HG03342 (cell line): ENCODE measurements around the gene CLPTM1.
"Not testable (repeated sequence)": the region's sequence is repeated elsewhere in the genome, so short reads cannot be mapped to it uniquely, and the experiment has no call there.

Experiments
- ATAC-seq: cut with Tn5 transposase; IDR thresholded peaks from one replicate; pipeline ENCODE4 v1.9.1; 2021; ENCODE audit warnings: mild to moderate bottlenecking, moderate library complexity; ENCODE audit not compliant: unreplicated experiment

CLPTM1 gene

GRCh38 chr19:44954649-44955504 lies at the start of gene CLPTM1:
Gene CLPTM1 (plus strand): TSS chr19:44955380. CDS start chr19:44955396, 16 bp downstream.
- peak; percentile 75 for ATAC-seq

- no peak for ATAC-seq
These were observed 49.6 kb upstream of the CLPTM1 start, which contains the start of gene APOE for GRCh38 chr19:44905437-44906160. Gene APOE (plus strand): TSS chr19:44905796. CDS start chr19:44906625, 829 bp downstream.

- ATAC-seq: no peak
These were observed 47.6 kb upstream of the CLPTM1 start for GRCh38 chr19:44907613-44908012.

- ATAC-seq: no peak
These were observed 46.9 kb upstream of the CLPTM1 start for GRCh38 chr19:44908074-44908835.

GRCh38 chr19:44908836-44909261 lies 46.3 kb upstream of the CLPTM1 start:
- ATAC-seq: no peak

- ATAC-seq: no peak
These were observed 45.4 kb upstream of the CLPTM1 start for GRCh38 chr19:44909775-44910174.

- ATAC-seq: not testable (repeated sequence)
These were observed 43.3 kb upstream of the CLPTM1 start for GRCh38 chr19:44911896-44912295.

- ATAC-seq: no peak
These were observed 42.3 kb upstream of the CLPTM1 start for GRCh38 chr19:44912854-44913253.

GRCh38 chr19:44913512-44914432 lies 41.4 kb upstream of the CLPTM1 start:
- ATAC-seq: not testable (repeated sequence)

GRCh38 chr19:44914433-44915206 lies 40.6 kb upstream of the CLPTM1 start, which contains the start of gene APOC1:
Gene APOC1 (plus strand): TSS chr19:44914608. CDS start chr19:44914892, 284 bp downstream.
- peak; percentile 92 for ATAC-seq

GRCh38 chr19:44924243-44924725 lies 30.9 kb upstream of the CLPTM1 start:
- no peak for ATAC-seq

GRCh38 chr19:44925114-44925891 lies 29.9 kb upstream of the CLPTM1 start:
- no peak for ATAC-seq

GRCh38 chr19:44926245-44927077 lies 28.7 kb upstream of the CLPTM1 start:
- ATAC-seq: not testable (repeated sequence)

- ATAC-seq: no peak
These were observed 27.4 kb upstream of the CLPTM1 start for GRCh38 chr19:44927746-44928145.

GRCh38 chr19:44930088-44930487 lies 25.1 kb upstream of the CLPTM1 start:
- ATAC-seq: no peak

- ATAC-seq: no peak
These were observed 23.6 kb upstream of the CLPTM1 start for GRCh38 chr19:44931541-44931940.

- ATAC-seq: no peak
These were observed 15.5 kb upstream of the CLPTM1 start for GRCh38 chr19:44939668-44940067.
